Stomach (tissue), 9 donors: Measurements from ENCODE around the gene CAPNS2. TPM values are rescaled to one million over a fixed set of nuclear protein-coding genes. Genes with fewer than 3 reads are reported as not detected.
A peak's percentile ranks its signal among the peaks of the same experiment; 100 is the strongest.

Source experiments
- DNase-seq, 2 donors: peaks; one replicate each; pipeline versions ENCODE4 v3.0.0 to v3.0.0-alpha.2; 2013 to 2019
- H3K27ac ChIP-seq, 5 donors: fragments of 200-600 bp in 4 of 5; sonication (generic) in 4 of 5; one replicate each; pipeline ENCODE4 v1.5.1; 2013 to 2019; ENCODE audit warnings: mild to moderate bottlenecking in 1 of 5, moderate library complexity in 1 of 5
- H3K27me3 ChIP-seq, 3 donors: fragments of 200-600 bp; sonication (generic); one replicate each; pipeline ENCODE4 v1.5.1; 2017 to 2019; ENCODE audit warnings: mixed run types in 1 of 3
- H3K36me3 ChIP-seq, 4 donors: fragments of 200-600 bp; sonication (generic); 1 replicate in 3 of 4; 2 replicates in 1 of 4; pipeline ENCODE4 v1.5.1; 2016 to 2019
- H3K4me1 ChIP-seq, 4 donors: fragments of 200-600 bp; sonication (generic); one replicate each; pipeline ENCODE4 v1.5.1; 2016 to 2019
- H3K4me3 ChIP-seq, 4 donors: fragments of 200-600 bp; sonication (generic) in 3 of 4; one replicate each; pipeline ENCODE4 v1.5.1; 2016 to 2019; ENCODE audit warnings: mild to moderate bottlenecking in 1 of 4
- H3K9me3 ChIP-seq, 4 donors: fragments of 200-600 bp; sonication (generic); one replicate each; pipeline ENCODE4 v1.5.1; 2016 to 2019
- EP300 ChIP-seq: sonication (generic); formaldehyde crosslinking; IDR thresholded peaks from one replicate; pipeline ENCODE4 v1.6.1; 2017; ENCODE audit warnings: antibody characterized with exemption
- POLR2A ChIP-seq, 4 donors: fragments of 450-650 bp; IDR thresholded peaks; one replicate each; pipeline ENCODE4 v1.6.1; 2016; ENCODE audit warnings: antibody characterized with exemption in 4 of 4, control low read depth in 2 of 4, mild to moderate bottlenecking in 1 of 4, moderate library complexity in 1 of 4
- POLR2AphosphoS5 ChIP-seq, 3 donors: sonication (generic); formaldehyde crosslinking; IDR thresholded peaks; one replicate each; pipeline ENCODE4 v1.6.1; 2016; ENCODE audit warnings: antibody characterized with exemption in 3 of 3
- WGBS, 5 donors: extraction: QIAGEN DNeasy Blood & Tissue Kit in 3 of 5; methylation state at CpG; one replicate each; pipeline versions ENCODE4 v1.1.5 to v1.1.7; 2013 to 2018; 5-methylcytosine and 5-hydroxymethylcytosine counted together
- intact Hi-C: fragments of 100-400 bp; cut with DNase I; formaldehyde crosslinking; loops from one replicate; pipeline ENCODE4 v1.15.1; 2023; ENCODE audit warnings: low total_unique reads
- polyA plus RNA-seq, 3 donors: library from polyadenylated mRNA; stranded (reverse); fragments of 200-250 nt; gene quantifications; one replicate each; pipeline ENCODE4 v1.2.3, GENCODE V29; 2013
- total RNA-seq, 5 donors: library from RNA; depleted of rRNA; stranded (reverse); fragments of >200 nt; gene quantifications; one replicate each; pipeline versions ENCODE4 v1.1.0 to v1.2.3, GENCODE V29; 2014 to 2016
- TF ChIP-seq, protein P1 (sequence below), 7 experiments: fragments of 450-650 bp in 4 of 7; fragments of 200-600 bp in 3 of 7; sonication (generic) in 3 of 7; IDR thresholded peaks; one replicate each; pipeline ENCODE4 v1.5.1; 2016 to 2019; ENCODE audit warnings: antibody characterized with exemption in 7 of 7, control low read depth in 2 of 7, mild to moderate bottlenecking in 1 of 7
- donor health status: healthy with polysubstance abuse.
- donor health status: Bipolar disorder and iron deficiency.
- donor health status: healthy.

The CAPNS2 gene
- total and polyA plus RNA-seq, 8 donors = 0.73 to 44.2 TPM; not detected in 6

DNA sequence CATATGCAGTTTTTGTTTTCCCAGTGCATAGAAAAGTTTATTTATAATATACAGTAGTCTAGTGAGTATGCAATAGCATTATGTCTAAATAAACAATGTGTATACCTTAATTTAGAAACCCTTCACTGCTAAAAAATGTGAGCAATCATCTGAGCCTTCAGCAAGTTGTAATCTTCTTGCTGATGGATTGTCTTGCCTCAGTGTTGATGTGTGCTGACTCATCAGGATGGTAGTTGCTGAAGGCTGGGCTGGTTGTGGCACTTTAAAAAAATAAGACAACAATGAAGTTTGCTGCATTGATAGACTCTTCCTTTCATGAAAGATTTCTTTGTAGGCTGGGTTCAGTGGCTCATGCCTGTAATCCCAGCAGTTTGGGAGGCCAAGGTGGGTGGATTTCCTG lies 13.9 kb upstream of the CAPNS2 start:
- intact Hi-C loops = no loop called here
- no peak overlapping the region for H3K27ac ChIP-seq
- H3K4me3 ChIP-seq = no peak overlapping the region
- peaks cover 0 to 16% (median 7%) of the 10 kb centered on the region in 4 donors for H3K36me3 ChIP-seq
- peaks cover 0 to 7% (median 0%) of the 10 kb centered on the region in 4 donors for H3K4me1 ChIP-seq
- H3K27me3 ChIP-seq = no peaks in the 10 kb centered on the region
- DNase-seq = no peak
- no peak for TF ChIP-seq POLR2A (IDR thresholded peaks at IDR 0.05)
- TF ChIP-seq, protein P1, sequence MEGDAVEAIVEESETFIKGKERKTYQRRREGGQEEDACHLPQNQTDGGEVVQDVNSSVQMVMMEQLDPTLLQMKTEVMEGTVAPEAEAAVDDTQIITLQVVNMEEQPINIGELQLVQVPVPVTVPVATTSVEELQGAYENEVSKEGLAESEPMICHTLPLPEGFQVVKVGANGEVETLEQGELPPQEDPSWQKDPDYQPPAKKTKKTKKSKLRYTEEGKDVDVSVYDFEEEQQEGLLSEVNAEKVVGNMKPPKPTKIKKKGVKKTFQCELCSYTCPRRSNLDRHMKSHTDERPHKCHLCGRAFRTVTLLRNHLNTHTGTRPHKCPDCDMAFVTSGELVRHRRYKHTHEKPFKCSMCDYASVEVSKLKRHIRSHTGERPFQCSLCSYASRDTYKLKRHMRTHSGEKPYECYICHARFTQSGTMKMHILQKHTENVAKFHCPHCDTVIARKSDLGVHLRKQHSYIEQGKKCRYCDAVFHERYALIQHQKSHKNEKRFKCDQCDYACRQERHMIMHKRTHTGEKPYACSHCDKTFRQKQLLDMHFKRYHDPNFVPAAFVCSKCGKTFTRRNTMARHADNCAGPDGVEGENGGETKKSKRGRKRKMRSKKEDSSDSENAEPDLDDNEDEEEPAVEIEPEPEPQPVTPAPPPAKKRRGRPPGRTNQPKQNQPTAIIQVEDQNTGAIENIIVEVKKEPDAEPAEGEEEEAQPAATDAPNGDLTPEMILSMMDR (IDR thresholded peaks at IDR 0.05) = no peak
- no peak for TF ChIP-seq POLR2AphosphoS5 (IDR thresholded peaks at IDR 0.05)
- H3K9me3 ChIP-seq = no peaks in the 10 kb centered on the region

DNA sequence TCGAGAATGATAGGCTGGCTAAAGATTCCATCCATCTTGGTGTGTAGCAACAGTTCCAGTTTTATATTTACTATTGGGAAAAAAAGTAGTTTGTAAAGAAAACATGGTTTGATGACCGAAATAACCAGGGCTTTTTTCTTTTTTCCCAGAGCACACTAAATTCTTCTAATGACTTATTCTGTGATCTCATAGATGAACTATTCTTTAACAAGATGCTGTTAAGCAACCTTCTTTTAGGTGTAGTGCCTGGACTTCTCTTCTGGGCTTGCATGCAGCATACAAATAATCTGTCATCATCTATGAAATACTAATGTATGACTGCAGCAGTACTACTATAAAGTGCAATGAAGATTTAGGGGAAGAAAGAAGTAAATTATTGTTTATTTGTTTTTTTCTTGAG lies 11.0 kb upstream of the CAPNS2 start:
- Histone ChIP-seq H3K36me3 (peaks cover 0 to 10% (median 7%) of the 10 kb centered on the region in 4 donors), H3K27ac (no peak overlapping the region), H3K27me3 (no peaks in the 10 kb centered on the region), H3K4me1 (peaks cover 0 to 33% (median 13%) of the 10 kb centered on the region in 4 donors), H3K4me3 (no peak overlapping the region), H3K9me3 (no peaks in the 10 kb centered on the region)
- TF ChIP-seq, protein P1 (IDR thresholded peaks at IDR 0.05) = no peak
- TF ChIP-seq EP300 (no peak), POLR2AphosphoS5 (IDR thresholded peaks at IDR 0.05) (no peak), POLR2A (IDR thresholded peaks at IDR 0.05) (no peak)
- intact Hi-C loops = no loop called here
- DNase-seq = no peak
- WGBS, 5 donors = 51 to 91% (median 69%) methylated on average over 2 of the region's 2 CpGs

DNA sequence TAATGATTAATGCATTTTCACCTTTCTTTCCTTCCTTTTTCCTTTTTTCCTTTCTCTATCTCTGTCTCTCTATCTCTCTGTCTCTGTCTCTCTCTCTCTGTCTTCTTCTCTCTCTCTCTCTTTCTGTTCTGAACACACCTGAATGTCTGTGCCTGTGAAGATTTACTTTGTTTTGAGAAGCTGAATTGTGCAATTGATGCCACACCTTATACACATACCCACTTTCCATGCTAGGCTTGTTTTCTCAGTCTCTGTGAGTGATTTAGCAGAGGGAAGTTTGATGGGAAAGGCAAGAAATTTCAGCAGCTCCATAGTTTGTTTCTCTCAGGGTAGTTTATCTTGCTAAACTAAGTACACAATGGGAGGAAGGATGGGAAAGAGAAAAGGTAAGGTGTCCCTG lies 9.3 kb upstream of the CAPNS2 start:
- Histone ChIP-seq H3K4me3 (no peak overlapping the region), H3K4me1 (peaks cover 0 to 37% (median 13%) of the 10 kb centered on the region in 4 donors), H3K27ac (no peak overlapping the region), H3K36me3 (peaks cover 0 to 9% (median 1%) of the 10 kb centered on the region in 4 donors), H3K9me3 (no peaks in the 10 kb centered on the region), H3K27me3 (no peaks in the 10 kb centered on the region)
- no peak for DNase-seq
- intact Hi-C loops = no loop called here
- TF ChIP-seq EP300 = no peak
- TF ChIP-seq, protein P1 (IDR thresholded peaks at IDR 0.05) = no peak
- no peak for TF ChIP-seq POLR2AphosphoS5 (IDR thresholded peaks at IDR 0.05)
- TF ChIP-seq POLR2A (IDR thresholded peaks at IDR 0.05) = no peak

DNA sequence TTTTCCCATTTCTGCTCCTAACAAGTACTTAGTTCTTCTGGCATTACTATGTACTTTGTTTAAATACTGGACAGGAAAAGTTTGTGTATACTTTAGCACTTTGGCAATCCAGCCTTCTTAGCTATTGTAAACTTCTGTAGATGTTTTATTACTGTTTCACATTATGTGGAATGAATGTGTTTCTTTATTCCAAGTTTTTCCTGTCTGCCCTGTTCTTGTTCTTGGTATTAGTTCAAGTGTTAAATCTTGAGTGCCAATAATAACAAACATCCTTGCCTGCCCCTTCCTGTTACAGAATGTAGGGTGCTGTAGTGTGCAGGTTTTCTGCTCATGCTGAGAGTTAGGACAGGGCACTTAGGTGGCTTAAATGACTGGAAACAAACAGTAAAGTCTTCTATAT lies 7.3 kb upstream of the CAPNS2 start:
- Histone ChIP-seq H3K36me3 (peaks cover 0 to under 1% (median under 1%) of the 10 kb centered on the region in 4 donors), H3K27me3 (no peaks in the 10 kb centered on the region), H3K9me3 (no peaks in the 10 kb centered on the region), H3K27ac (peak overlapping the region in 2 of 5 donors; percentile 16 to 36), H3K4me3 (no peak overlapping the region), H3K4me1 (peaks cover 0 to 37% (median 13%) of the 10 kb centered on the region in 4 donors)
- TF ChIP-seq, protein P1 (IDR thresholded peaks at IDR 0.05) = no peak
- no peak for TF ChIP-seq EP300
- TF ChIP-seq POLR2AphosphoS5 (IDR thresholded peaks at IDR 0.05) = no peak
- TF ChIP-seq POLR2A (IDR thresholded peaks at IDR 0.05) = no peak
- DNase-seq = peak in 1 of 2 donors; percentile 44
- intact Hi-C loops = no loop called here
